ENCODE measurements around the gene EYS.

DNA sequence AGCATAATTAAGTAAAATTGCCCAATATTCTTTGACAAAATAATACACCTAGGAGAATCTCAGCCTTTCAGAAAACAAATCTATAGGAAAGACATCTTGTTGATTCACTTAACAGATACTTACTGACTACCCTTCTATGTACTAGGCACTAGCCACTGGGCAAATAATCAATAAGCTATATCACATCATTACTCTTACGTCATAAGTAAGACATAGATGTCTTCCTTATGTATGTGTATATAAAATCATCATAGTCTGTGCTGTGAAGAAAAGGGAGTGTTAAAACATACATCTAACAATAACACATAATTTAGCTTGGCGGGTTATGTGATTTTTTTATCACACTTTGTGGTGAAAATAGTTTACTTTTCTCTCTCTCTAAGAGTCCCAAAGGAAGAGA lies 733.9 kb downstream of the EYS start:
- TF ChIP-seq POLR2AphosphoS5 (IDR thresholded peaks at IDR 0.05) (no peak), CTCF (IDR thresholded peaks at IDR 0.05) (no peak)
